GM18951 (cell line): Measurements from ENCODE around the gene PMM1.
"Not testable (repeated sequence)": the region's sequence is repeated elsewhere in the genome, so short reads cannot be mapped to it uniquely, and the experiment has no call there.

Experiments used
- POLR2A ChIP-seq: IDR thresholded peaks from 4 replicates; pipeline ENCODE4 v1.6.1; 2011; ENCODE audit warnings: mild to moderate bottlenecking; ENCODE audit not compliant: insufficient read length, insufficient read depth; ENCODE audit errors: extremely low read depth
- in situ Hi-C: fragments of 300-500 bp; cut with MboI; formaldehyde crosslinking; loops from one replicate; pipeline ENCODE4 v1.12.0; 2022; ENCODE audit warnings: low sequenced_read_pairs, mixed read lengths, inconsistent platforms; ENCODE audit not compliant: unreplicated experiment

The PMM1 gene

GRCh38 chr22:41565403-41566054 is 24.1 kb downstream of the PMM1 start:
- in situ Hi-C loops = no loop called here
- TF ChIP-seq POLR2A = no peak

GRCh38 chr22:41564563-41564962 is 25.1 kb downstream of the PMM1 start:
- in situ Hi-C loops = no loop called here
- TF ChIP-seq POLR2A = no peak

DNA sequence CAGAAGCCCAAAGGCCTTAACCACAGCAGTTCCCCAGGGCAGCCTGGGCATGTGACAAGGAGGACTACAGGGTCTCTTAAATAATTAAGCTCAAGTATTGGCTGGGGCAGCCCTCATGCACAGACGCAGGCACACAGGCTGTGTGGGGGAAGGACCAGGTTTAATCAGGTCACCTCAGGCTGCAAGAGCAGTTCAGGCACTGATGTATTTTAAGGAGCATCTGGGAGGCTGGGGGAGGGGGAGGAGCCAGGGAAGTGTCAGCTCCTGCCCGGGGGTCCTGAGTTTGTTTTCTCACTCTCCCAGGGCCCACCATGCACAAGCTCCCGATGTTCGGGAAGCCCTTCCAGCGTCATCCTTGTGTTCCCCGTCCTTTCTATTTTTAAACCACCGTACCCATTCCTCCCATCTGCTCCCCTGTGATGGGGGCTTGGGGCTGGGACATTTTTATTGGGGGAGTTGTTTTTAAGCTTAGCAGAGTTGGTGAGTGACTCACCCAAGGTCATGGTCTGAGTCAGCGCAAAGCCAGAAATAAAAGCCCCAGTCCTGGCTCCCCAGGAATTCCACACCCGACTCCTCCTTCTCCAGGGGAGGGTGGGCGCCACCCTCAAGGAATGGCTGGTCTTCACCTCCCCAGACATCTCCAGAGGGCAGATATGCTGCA is 26.5 kb downstream of the PMM1 start:
- in situ Hi-C loops = no loop called here
- no peak for TF ChIP-seq POLR2A

DNA sequence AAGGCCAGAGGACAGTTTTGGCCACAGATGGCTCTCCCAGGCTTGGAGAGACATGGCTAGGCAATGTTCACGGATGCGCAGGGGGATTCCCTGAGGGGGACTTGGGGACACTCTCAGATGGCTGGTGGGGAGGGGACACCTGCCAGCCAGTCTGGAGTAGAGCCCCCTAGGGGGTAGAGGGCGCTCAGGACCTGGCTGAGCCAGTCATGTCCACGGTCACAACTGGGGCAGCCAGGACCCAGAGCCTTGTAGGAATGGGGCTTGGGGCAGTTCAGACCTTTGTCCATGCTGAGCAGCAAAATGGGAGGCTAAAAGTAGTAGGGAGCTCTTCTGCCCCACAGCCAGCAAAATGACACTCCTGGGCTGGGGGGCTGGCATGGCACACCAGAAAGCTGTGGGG is 27.2 kb downstream of the PMM1 start:
- no peak for TF ChIP-seq POLR2A
- in situ Hi-C loops = no loop called here

GRCh38 chr22:41561788-41562187 is 27.9 kb downstream of the PMM1 start:
- in situ Hi-C loops = no loop called here
- no peak for TF ChIP-seq POLR2A

GRCh38 chr22:41561335-41561734 is 28.3 kb downstream of the PMM1 start:
- TF ChIP-seq POLR2A = no peak
- in situ Hi-C loops = no loop called here

DNA sequence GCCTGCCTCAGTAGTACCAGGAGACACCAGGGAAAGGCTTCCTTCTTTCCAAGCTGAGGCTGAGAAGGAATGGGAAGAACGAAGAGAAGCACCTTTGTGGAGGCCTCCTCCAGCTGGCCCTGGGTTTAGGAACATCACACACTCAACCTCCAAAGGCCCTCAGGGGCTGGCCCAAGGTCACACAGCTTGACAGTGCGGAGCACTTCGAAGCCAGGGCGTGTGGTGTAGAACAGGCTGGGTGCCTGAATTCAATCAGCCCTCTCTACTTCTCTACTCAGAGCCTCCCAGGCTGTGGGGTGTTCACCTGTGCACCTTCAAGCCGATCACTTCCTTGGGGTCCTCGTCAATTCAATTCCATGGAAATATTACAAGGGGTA is 29.6 kb downstream of the PMM1 start:
- no peak for TF ChIP-seq POLR2A
- in situ Hi-C loops = no loop called here

DNA sequence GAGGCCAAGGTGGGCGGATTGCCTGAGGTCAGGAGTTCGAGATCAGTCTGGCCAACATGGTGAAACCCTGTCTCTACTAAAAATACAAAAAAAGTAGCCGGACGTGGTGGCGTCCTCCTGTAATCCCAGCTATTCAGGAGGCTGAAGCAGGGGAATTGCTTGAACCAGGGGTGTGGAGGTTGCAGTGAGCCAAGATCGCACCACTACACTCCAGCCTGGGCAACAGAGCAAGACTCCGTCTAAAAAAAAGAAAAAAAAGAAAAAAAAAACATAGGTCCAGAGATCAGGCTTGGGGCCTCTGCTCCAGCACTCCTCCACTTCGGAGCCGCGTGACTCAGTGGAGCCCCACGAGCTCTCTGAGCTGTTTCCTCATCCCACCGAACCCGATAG is 31.4 kb downstream of the PMM1 start:
- in situ Hi-C loops = not testable (repeated sequence)

DNA sequence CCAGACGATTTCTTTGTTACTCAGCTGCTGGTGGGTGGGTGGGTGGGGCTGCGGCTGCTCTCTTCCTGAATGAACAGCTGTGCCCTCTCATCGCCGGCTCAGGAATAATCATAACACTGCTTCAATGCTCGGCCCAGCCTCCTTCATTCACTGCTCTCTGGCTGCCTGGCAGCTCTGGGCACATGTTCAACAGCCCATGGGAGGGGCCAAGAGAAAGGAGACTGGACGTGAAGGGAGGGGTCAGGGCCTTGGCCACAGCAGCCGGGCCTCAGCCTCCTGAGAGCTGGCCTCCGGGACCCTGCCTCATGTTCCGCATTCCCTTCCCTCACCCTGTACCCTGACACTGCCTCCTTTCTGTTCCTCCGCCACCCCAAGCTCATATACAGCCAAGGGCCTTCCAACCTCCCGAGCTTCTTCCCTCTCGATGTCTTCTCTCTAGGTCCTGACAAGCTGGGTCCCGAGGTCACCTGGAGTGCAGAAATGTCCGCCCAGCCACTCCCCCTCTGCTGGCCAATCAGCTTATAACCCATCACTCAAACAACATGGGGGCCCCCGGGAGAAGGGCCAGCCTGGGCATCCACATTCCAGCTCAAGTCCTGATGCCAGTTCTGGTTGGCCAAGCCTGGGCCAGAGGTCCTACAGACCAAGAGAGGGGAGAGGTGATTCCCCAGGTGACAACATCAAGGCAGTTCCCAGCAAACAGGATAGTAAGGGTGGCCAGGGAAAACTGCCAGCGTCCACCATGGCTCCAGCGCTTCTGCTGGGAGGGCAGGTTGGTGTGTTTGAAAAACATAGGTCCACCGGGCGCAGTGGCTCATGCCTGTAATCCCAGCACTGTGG is 32.0 kb downstream of the PMM1 start:
- in situ Hi-C loops = no loop called here
- TF ChIP-seq POLR2A = no peak

DNA sequence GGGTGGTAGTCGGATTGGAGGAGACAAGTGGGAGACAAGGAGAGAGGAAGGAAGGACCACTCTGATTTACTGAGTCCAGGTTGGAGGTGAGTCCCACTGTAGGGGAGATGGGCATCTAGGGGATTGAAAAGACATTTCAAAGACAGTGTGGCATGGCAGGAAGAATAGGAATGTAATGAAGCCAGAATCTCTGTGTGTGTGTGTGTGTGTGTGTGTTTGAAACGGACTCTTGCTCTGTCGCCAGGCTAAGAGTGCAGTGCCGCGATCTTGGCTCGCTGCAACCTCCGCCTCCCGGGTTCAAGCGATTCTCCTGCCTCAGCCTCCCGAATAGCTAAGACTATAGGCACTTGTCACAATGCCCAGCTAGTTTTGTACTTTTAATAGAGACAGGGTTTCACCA is 33.1 kb downstream of the PMM1 start:
- no peak for TF ChIP-seq POLR2A
- in situ Hi-C loops = no loop called here

- in situ Hi-C loops = no loop called here
Observed at GRCh38 chr22:41555325-41555982, 34.2 kb downstream of the PMM1 start.

GRCh38 chr22:41551877-41552582 is 37.6 kb downstream of the PMM1 start:
- in situ Hi-C loops = no loop called here
- no peak for TF ChIP-seq POLR2A

More at GRCh38 chr22:41555325-41555982, 34.2 kb downstream of the PMM1 start:
- no peak for TF ChIP-seq POLR2A

DNA sequence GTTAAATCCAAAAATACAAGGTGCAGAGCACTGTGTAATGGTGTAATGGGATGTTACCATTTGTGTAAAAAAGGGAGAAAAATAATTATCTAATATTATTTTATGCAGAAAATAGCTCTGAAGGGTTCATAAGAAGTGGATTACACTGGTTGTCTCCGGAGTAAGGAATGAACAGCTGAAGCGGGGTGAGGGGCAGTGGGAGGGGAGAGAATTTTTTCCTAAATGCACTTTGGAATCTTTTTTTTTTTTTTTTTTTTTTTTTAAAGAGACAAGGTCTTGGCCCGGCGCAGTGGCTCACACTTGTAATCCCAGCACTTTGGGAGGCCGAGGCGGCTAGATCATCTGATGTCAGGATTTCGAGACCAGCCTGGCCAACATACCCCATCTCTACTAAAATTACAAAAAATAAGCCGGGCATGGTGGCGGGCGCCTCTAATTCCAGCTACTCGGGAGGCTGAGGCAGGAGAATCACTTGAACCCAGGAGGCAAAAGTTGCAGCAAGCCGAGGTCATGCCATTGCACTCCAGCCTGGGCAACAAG is 38.6 kb downstream of the PMM1 start:
- TF ChIP-seq POLR2A = no peak
- in situ Hi-C loops = no loop called here

DNA sequence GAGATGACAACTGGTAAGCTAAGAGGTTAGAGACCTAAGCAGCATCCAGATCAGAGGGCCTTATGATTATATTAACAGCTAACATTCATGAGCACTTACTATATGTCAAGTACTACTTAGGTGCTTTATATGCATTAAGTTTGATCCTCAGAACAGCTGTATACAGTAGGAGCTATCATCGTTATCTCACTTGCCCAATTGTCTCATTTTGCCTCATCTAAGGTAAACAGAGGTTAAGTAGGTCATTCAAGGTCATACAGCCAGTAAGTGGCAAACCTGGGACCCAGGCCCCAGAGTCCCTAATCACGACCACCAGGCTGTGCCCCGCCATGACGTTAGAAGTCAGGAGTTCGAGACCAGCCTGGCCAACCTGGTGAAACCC is 40.8 kb downstream of the PMM1 start:
- TF ChIP-seq POLR2A = no peak
- in situ Hi-C loops = no loop called here
